Endodermal cell (in vitro differentiated cells): ENCODE data around the gene SPAST. TPM values are rescaled to one million over a fixed set of nuclear protein-coding genes. Genes with fewer than 3 reads are reported as not detected.

Experiments used
- DNase-seq: peaks from one replicate; pipeline ENCODE4 v3.0.0-alpha.2; 2017
- H3K27ac ChIP-seq: 2 replicates; pipeline ENCODE4 v1.5.1; 2013; ENCODE audit warnings: mild to moderate bottlenecking, low read depth, low read length, moderate library complexity
- H3K27me3 ChIP-seq: 2 replicates; pipeline ENCODE4 v1.6.1; 2013; ENCODE audit warnings: mild to moderate bottlenecking, low read length, moderate library complexity; ENCODE audit not compliant: insufficient read depth, control insufficient read depth, poor library complexity, severe bottlenecking
- H3K36me3 ChIP-seq: 2 replicates; pipeline ENCODE4 v1.7.0; 2013; ENCODE audit warnings: mild to moderate bottlenecking, low read length, moderate library complexity; ENCODE audit not compliant: control insufficient read depth, insufficient read depth
- H3K4me1 ChIP-seq: one replicate; pipeline ENCODE4 v1.7.0; 2013; ENCODE audit warnings: low read length; ENCODE audit not compliant: control insufficient read depth, insufficient read depth
- H3K4me3 ChIP-seq: 2 replicates; pipeline ENCODE4 v1.5.1; 2013; ENCODE audit warnings: mild to moderate bottlenecking, low read length, moderate library complexity
- H3K9ac ChIP-seq: 2 replicates; pipeline ENCODE4 v1.6.1; 2013; ENCODE audit warnings: mild to moderate bottlenecking, low read length, moderate library complexity; ENCODE audit not compliant: poor library complexity, severe bottlenecking; ENCODE audit errors: extremely low read depth
- H3K9me3 ChIP-seq: 2 replicates; pipeline ENCODE4 v1.6.1; 2013; ENCODE audit warnings: mild to moderate bottlenecking, low read length, moderate library complexity; ENCODE audit not compliant: control insufficient read depth
- H3K27ac Mint-ChIP-seq: 2 replicates; pipeline ENCODE4 v1.8.0; 2020; ENCODE audit warnings: mixed read lengths
- H3K27me3 Mint-ChIP-seq: 2 replicates; pipeline ENCODE4 v1.8.0; 2021; ENCODE audit warnings: mild to moderate bottlenecking, mixed read lengths; ENCODE audit not compliant: insufficient read depth
- H3K36me3 Mint-ChIP-seq: 2 replicates; pipeline ENCODE4 v1.8.0; 2020; ENCODE audit warnings: low read depth, mixed read lengths
- H3K4me1 Mint-ChIP-seq: 2 replicates; pipeline ENCODE4 v1.8.0; 2020; ENCODE audit warnings: mixed read lengths
- H3K4me3 Mint-ChIP-seq: 2 replicates; pipeline ENCODE4 v1.8.0; 2020; ENCODE audit warnings: mild to moderate bottlenecking, moderate library complexity, mixed read lengths
- H3K9me3 Mint-ChIP-seq: 2 replicates; pipeline ENCODE4 v1.8.0; 2020; ENCODE audit warnings: mild to moderate bottlenecking, mixed read lengths
- CTCF ChIP-seq: fragments of 200-600 bp; sonication (generic); conservative IDR thresholded peaks from 2 replicates; pipeline ENCODE4 v1.5.0; 2021; ENCODE audit warnings: antibody characterized with exemption, mild to moderate bottlenecking
- WGBS, 2 experiments: methylation state at CpG; one replicate each; pipeline versions ENCODE4 v1.1.5 to v1.1.7; 2013; ENCODE audit warnings: missing lambda C conversion rate in 2 of 2, mixed read lengths in 1 of 2; ENCODE audit not compliant: insufficient coverage in 1 of 2, insufficient read length in 1 of 2; 5-methylcytosine and 5-hydroxymethylcytosine counted together
- total RNA-seq, 2 donors: library from RNA; stranded (reverse); fragmentation: NEBNext Ultra II Directional in 1 of 2; extraction: Animal tissue kit (Norgen Biotek cat#: 25700) in 1 of 2; gene quantifications; 2 replicates in 1 of 2; 3 replicates in 1 of 2; pipeline ENCODE4 v1.2.1, GENCODE V29; 2021

SPAST gene
- total RNA-seq, 2 donors from 2014 or later: 25.7 to 34.6 TPM

GRCh38 chr2:32108111-32108510 is 44.8 kb downstream of the SPAST start:
- peaks cover 46% of the 10 kb centered on the region for H3K9me3 Mint-ChIP-seq
- DNase-seq: no peak
- H3K27me3 Mint-ChIP-seq: no peaks in the 10 kb centered on the region
- 100% methylated on average over 1 to 2 of the region's 2 CpGs for WGBS, 2 experiments
- Histone ChIP-seq H3K9ac (no peak overlapping the region), H3K27ac (no peak overlapping the region), H3K9me3 (peaks cover 29% of the 10 kb centered on the region), H3K27me3 (no peaks in the 10 kb centered on the region), H3K4me1 (no peaks in the 10 kb centered on the region), H3K4me3 (no peak overlapping the region), H3K36me3 (peaks cover 26% of the 10 kb centered on the region)
- no peaks in the 10 kb centered on the region for H3K4me1 Mint-ChIP-seq
- no peak overlapping the region for H3K4me3 Mint-ChIP-seq
- no peak overlapping the region for H3K27ac Mint-ChIP-seq
- H3K36me3 Mint-ChIP-seq: peaks cover 70% of the 10 kb centered on the region
- no peak for TF ChIP-seq CTCF

GRCh38 chr2:32118055-32118454 is 54.7 kb downstream of the SPAST start:
- H3K4me3 Mint-ChIP-seq: no peak overlapping the region
- peaks cover 37% of the 10 kb centered on the region for H3K36me3 Mint-ChIP-seq
- H3K9me3 Mint-ChIP-seq: no peaks in the 10 kb centered on the region
- no peaks in the 10 kb centered on the region for H3K4me1 Mint-ChIP-seq
- no peaks in the 10 kb centered on the region for H3K4me1 ChIP-seq
- peaks cover 10% of the 10 kb centered on the region for H3K36me3 ChIP-seq
- H3K4me3 ChIP-seq: no peak overlapping the region
- H3K9ac ChIP-seq: no peak overlapping the region
- no peak for TF ChIP-seq CTCF
- H3K27ac ChIP-seq: no peak overlapping the region
- no peaks in the 10 kb centered on the region for H3K27me3 ChIP-seq
- no peak overlapping the region for H3K27ac Mint-ChIP-seq
- H3K9me3 ChIP-seq: no peaks in the 10 kb centered on the region
- H3K27me3 Mint-ChIP-seq: no peaks in the 10 kb centered on the region
- 85% methylated on average over 2 of the region's 3 CpGs; no CpG with 5 or more reads in 1 of the 2 experiments for WGBS, 2 experiments
- DNase-seq: no peak

- H3K4me1 Mint-ChIP-seq: no peaks in the 10 kb centered on the region
- no peak overlapping the region for H3K4me3 Mint-ChIP-seq
- no peaks in the 10 kb centered on the region for H3K9me3 Mint-ChIP-seq
- no peak overlapping the region for H3K27ac ChIP-seq
- H3K27me3 Mint-ChIP-seq: no peaks in the 10 kb centered on the region
- no peak overlapping the region for H3K9ac ChIP-seq
- H3K36me3 Mint-ChIP-seq: peaks cover 43% of the 10 kb centered on the region
- H3K27ac Mint-ChIP-seq: no peak overlapping the region
- no peaks in the 10 kb centered on the region for H3K4me1 ChIP-seq
- 88 to 94% methylated on average over 1 to 2 of the region's 2 CpGs for WGBS, 2 experiments
- H3K36me3 ChIP-seq: peaks cover 14% of the 10 kb centered on the region
- no peak for DNase-seq
- no peaks in the 10 kb centered on the region for H3K9me3 ChIP-seq
- no peak for TF ChIP-seq CTCF
- H3K4me3 ChIP-seq: no peak overlapping the region
- H3K27me3 ChIP-seq: no peaks in the 10 kb centered on the region
These were observed 55.8 kb downstream of the SPAST start for GRCh38 chr2:32119161-32119560.
